Smooth muscle cell (in vitro differentiated cells): ENCODE data around the gene SERPINB8. TPM values are rescaled to one million over a fixed set of nuclear protein-coding genes. Genes with fewer than 3 reads are reported as not detected.

Experiments
- DNase-seq: peaks from one replicate; lab custom pipeline; 2025; ENCODE audit not compliant: unreplicated experiment; lab: John Stamatoyannopoulos, UW
- H2AFZ ChIP-seq: fragments of 200-600 bp; sonication (generic); 2 replicates; pipeline ENCODE4 v1.6.0; 2016; ENCODE audit warnings: antibody characterized with exemption, low read depth, mild to moderate bottlenecking
- H3F3A ChIP-seq: fragments of 200-600 bp; sonication (generic); 2 replicates; pipeline ENCODE4 v1.6.0; 2017; ENCODE audit warnings: antibody characterized with exemption, low read depth
- H3K27ac ChIP-seq: fragments of 200-600 bp; sonication (generic); 2 replicates; pipeline ENCODE4 v1.5.1; 2016; ENCODE audit warnings: low read depth, mild to moderate bottlenecking
- H3K27me3 ChIP-seq: fragments of 200-600 bp; sonication (generic); 2 replicates; pipeline ENCODE4 v1.6.1; 2016; ENCODE audit warnings: low read depth, mild to moderate bottlenecking
- H3K36me3 ChIP-seq: fragments of 200-600 bp; sonication (generic); 2 replicates; pipeline ENCODE4 v1.5.1; 2016; ENCODE audit warnings: low read depth
- H3K4me1 ChIP-seq: fragments of 200-600 bp; sonication (generic); 2 replicates; pipeline ENCODE4 v1.5.1; 2016; ENCODE audit warnings: low read depth
- H3K4me2 ChIP-seq: fragments of 200-600 bp; sonication (generic); 2 replicates; pipeline ENCODE4 v1.6.0; 2016; ENCODE audit warnings: mild to moderate bottlenecking
- H3K4me3 ChIP-seq: fragments of 200-600 bp; sonication (generic); 2 replicates; pipeline ENCODE4 v1.5.1; 2016; ENCODE audit warnings: mild to moderate bottlenecking
- H3K79me2 ChIP-seq: fragments of 200-600 bp; sonication (generic); 2 replicates; pipeline ENCODE4 v1.6.0; 2016; ENCODE audit warnings: low read depth, mild to moderate bottlenecking
- H3K9ac ChIP-seq: fragments of 200-600 bp; sonication (generic); 2 replicates; pipeline ENCODE4 v1.6.0; 2016; ENCODE audit warnings: low read depth
- H3K9me3 ChIP-seq: fragments of 200-600 bp; sonication (generic); replicated peaks from 2 replicates; pipeline ENCODE4 v1.5.1; 2016; ENCODE audit warnings: low read depth
- H4K20me1 ChIP-seq: fragments of 200-600 bp; sonication (generic); 2 replicates; pipeline ENCODE4 v1.6.0; 2016; ENCODE audit warnings: low read depth
- CTCF ChIP-seq: fragments of 200-600 bp; sonication (generic); IDR thresholded peaks from 2 replicates; pipeline ENCODE4 v1.5.1; 2017; ENCODE audit warnings: borderline replicate concordance, mild to moderate bottlenecking, antibody characterized with exemption; ENCODE audit not compliant: insufficient read depth, poor library complexity, severe bottlenecking
- WGBS: methylation state at CpG from one replicate; pipeline ENCODE4 v1.1.7; 2016; ENCODE audit warnings: low lambda C conversion rate; 5-methylcytosine and 5-hydroxymethylcytosine counted together
- polyA plus RNA-seq: library from polyadenylated mRNA; unstranded; fragments of >200 nt; fragmentation: Nextera tagmentation; extraction: Ambion mirVana; gene quantifications from 2 replicates; pipeline ENCODE4 v1.2.1, GENCODE V29; 2016
- total RNA-seq: library from RNA; depleted of rRNA; stranded (reverse); fragments of >200 nt; gene quantifications from 2 replicates; pipeline ENCODE4 v1.2.3, GENCODE V29; 2014

SERPINB8 gene
- total and polyA plus RNA-seq, 2 experiments from 2014 or later: 15.9 to 20.5 TPM

- DNase-seq: peak; percentile 43
- H3K27ac ChIP-seq: peak overlapping the region; percentile 96
- H3F3A ChIP-seq: peaks cover 2% of the 10 kb centered on the region
- TF ChIP-seq CTCF: no peak
- H3K27me3 ChIP-seq: no peaks in the 10 kb centered on the region
- WGBS: 8% methylated on average over 18 of the region's 18 CpGs
- H3K4me2 ChIP-seq: peak overlapping the region; percentile 91
- H3K36me3 ChIP-seq: no peaks in the 10 kb centered on the region
- H3K9me3 ChIP-seq: no peaks in the 10 kb centered on the region
- peak overlapping the region; percentile 77 for H3K4me3 ChIP-seq
- peaks cover 9% of the 10 kb centered on the region for H3K4me1 ChIP-seq
- peak overlapping the region; percentile 93 for H3K9ac ChIP-seq
- peaks cover 26% of the 10 kb centered on the region for H3K79me2 ChIP-seq
- no peaks in the 10 kb centered on the region for H4K20me1 ChIP-seq
- peak overlapping the region; percentile 42 for H2AFZ ChIP-seq
Observed at GRCh38 chr18:63970809-63971205, 926 bp downstream of the SERPINB8 start.

DNA sequence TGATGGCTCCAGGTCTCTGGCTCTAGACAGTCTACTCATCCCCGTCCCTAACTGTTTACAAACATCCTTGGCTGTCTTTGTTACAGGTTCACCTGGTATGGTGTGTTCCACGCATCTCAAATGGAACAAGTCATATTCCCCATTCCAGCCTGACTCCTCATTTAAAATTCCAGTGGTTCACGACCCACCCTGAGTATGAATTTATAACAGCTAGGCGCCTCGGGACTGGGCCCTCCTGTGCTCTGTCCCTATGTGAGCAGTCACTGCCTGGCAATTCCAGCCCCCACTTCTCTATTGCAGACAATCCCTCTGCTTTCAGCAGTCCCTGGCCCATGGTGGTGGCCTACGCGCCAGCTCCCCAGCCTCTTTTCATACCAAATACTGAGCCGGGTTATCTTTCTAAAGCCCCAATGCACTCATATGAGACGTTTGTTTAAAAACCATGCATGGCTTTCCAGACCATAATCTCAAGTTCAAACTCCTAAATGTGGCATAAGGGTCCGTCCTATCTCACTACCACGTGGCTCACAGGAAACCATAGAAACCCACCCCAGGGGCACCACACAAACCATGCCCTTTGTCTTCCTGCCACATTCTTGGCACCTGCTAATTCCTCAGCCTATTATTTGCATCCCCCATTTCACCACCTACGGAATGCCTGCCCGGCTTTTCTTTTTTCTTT lies 1.6 kb downstream of the SERPINB8 start:
- peak overlapping the region; percentile 96 for H3K27ac ChIP-seq
- H3K9ac ChIP-seq: peak overlapping the region; percentile 93
- H3K4me3 ChIP-seq: peak overlapping the region; percentile 77
- peak overlapping the region; percentile 42 for H2AFZ ChIP-seq
- no peaks in the 10 kb centered on the region for H4K20me1 ChIP-seq
- peak overlapping the region; percentile 91 for H3K4me2 ChIP-seq
- H3F3A ChIP-seq: peaks cover 2% of the 10 kb centered on the region
- TF ChIP-seq CTCF: no peak
- no peak for DNase-seq
- H3K36me3 ChIP-seq: no peaks in the 10 kb centered on the region
- H3K27me3 ChIP-seq: no peaks in the 10 kb centered on the region
- H3K9me3 ChIP-seq: no peaks in the 10 kb centered on the region
- H3K79me2 ChIP-seq: peaks cover 29% of the 10 kb centered on the region
- WGBS: 65% methylated on average over 13 of the region's 13 CpGs
- H3K4me1 ChIP-seq: peaks cover 9% of the 10 kb centered on the region

DNA sequence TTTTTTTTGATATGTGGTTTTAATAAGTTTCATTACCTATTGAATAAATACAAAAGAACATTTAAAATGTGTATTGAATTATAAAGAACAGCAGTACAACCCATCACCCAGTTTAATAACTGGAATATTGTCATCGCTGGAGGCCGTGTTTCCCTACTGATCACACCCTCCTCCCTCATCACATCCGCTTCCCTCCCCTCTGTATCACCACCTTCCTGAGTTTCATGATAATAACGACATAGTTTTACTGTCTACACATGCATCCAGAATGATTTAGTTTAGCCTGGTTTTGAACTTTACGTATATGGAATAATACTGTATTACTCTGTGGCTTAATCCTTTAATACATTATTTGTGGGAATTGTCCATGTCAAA lies 2.1 kb downstream of the SERPINB8 start:
- 94% methylated on average over 5 of the region's 5 CpGs for WGBS
- no peak for TF ChIP-seq CTCF
- no peak for DNase-seq
- Histone ChIP-seq H3K27ac (no peak overlapping the region), H3K79me2 (peaks cover 31% of the 10 kb centered on the region), H4K20me1 (no peaks in the 10 kb centered on the region), H2AFZ (no peak overlapping the region), H3K4me3 (no peak overlapping the region), H3F3A (peaks cover 2% of the 10 kb centered on the region), H3K9me3 (no peaks in the 10 kb centered on the region), H3K36me3 (no peaks in the 10 kb centered on the region), H3K27me3 (no peaks in the 10 kb centered on the region), H3K9ac (no peak overlapping the region), H3K4me1 (peaks cover 9% of the 10 kb centered on the region), H3K4me2 (no peak overlapping the region)

DNA sequence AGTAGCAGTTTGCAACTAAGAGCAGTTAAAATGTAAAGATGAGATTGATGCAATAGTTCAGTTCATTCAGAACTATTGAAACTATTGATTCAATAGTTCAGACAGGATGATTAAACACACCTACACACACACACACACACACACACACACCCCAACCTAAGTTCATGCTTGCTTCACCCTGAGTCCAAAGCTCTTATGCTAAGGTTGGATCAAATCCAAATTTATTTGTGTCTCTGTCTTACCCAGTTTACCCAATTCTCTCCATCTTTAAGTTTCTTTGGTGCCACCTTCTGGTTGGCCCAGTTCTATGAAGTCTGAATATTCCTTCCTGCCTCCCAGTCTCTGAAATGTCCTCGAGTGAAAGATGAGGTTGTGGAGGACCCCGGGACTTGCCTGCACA lies 5.1 kb downstream of the SERPINB8 start:
- 43% methylated on average over 2 of the region's 2 CpGs for WGBS
- no peak overlapping the region for H3K9ac ChIP-seq
- no peak overlapping the region for H2AFZ ChIP-seq
- no peaks in the 10 kb centered on the region for H4K20me1 ChIP-seq
- no peaks in the 10 kb centered on the region for H3K27me3 ChIP-seq
- no peaks in the 10 kb centered on the region for H3K36me3 ChIP-seq
- H3K27ac ChIP-seq: no peak overlapping the region
- peaks cover 2% of the 10 kb centered on the region for H3F3A ChIP-seq
- no peak for TF ChIP-seq CTCF
- DNase-seq: no peak
- peaks cover 38% of the 10 kb centered on the region for H3K79me2 ChIP-seq
- H3K4me3 ChIP-seq: no peak overlapping the region
- H3K4me1 ChIP-seq: peaks cover 9% of the 10 kb centered on the region
- no peak overlapping the region for H3K4me2 ChIP-seq
- no peaks in the 10 kb centered on the region for H3K9me3 ChIP-seq
